Measurements from ENCODE around the gene FAS.

DNA sequence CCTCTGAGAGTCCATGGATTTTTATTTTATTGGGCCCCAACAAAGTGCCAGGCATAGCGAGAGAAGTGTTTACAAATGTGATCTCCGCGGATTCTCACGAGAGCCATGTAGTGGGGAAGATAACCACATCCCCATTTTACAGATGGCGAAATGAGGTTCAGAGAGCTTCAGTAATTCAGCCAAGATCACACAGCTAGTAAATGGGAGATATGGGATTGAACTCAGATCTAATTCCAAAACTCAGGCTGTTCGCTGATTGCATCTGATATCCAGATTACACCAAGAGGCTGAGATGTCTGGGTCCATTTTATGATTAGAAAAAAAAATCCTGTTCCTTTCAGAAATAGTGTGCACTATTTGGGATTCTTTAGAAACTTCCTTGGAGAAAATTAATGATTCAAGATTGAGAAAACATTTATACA lies 1.3 kb downstream of the FAS start:
- TF ChIP-seq, protein P1, sequence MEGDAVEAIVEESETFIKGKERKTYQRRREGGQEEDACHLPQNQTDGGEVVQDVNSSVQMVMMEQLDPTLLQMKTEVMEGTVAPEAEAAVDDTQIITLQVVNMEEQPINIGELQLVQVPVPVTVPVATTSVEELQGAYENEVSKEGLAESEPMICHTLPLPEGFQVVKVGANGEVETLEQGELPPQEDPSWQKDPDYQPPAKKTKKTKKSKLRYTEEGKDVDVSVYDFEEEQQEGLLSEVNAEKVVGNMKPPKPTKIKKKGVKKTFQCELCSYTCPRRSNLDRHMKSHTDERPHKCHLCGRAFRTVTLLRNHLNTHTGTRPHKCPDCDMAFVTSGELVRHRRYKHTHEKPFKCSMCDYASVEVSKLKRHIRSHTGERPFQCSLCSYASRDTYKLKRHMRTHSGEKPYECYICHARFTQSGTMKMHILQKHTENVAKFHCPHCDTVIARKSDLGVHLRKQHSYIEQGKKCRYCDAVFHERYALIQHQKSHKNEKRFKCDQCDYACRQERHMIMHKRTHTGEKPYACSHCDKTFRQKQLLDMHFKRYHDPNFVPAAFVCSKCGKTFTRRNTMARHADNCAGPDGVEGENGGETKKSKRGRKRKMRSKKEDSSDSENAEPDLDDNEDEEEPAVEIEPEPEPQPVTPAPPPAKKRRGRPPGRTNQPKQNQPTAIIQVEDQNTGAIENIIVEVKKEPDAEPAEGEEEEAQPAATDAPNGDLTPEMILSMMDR (IDR thresholded peaks at IDR 0.05), result no peak
- no peak for TF ChIP-seq POLR2A (IDR thresholded peaks at IDR 0.05)

All from suprapubic skin (tissue), 3 donors.